ENCODE measurements around the gene MBD5.

DNA sequence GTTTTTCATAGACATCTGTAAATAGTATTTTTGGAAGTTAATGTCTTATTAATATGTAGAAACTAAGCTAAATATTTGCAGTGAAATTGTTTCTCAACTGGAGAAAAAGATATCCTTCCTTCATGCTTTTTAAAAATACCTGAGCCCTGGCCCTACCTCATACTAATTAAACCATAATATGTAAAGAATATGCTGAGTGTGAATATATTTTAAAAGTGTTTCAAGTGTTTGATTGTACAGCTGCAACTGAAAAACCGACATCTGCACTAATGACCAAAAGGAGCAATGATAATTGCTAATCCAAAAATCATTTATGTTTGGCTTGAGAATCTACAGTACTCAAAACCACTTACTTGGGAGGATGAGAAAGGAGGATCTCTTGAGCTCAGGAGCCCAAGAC lies 156.7 kb downstream of the MBD5 start:
- TF ChIP-seq, protein P1, sequence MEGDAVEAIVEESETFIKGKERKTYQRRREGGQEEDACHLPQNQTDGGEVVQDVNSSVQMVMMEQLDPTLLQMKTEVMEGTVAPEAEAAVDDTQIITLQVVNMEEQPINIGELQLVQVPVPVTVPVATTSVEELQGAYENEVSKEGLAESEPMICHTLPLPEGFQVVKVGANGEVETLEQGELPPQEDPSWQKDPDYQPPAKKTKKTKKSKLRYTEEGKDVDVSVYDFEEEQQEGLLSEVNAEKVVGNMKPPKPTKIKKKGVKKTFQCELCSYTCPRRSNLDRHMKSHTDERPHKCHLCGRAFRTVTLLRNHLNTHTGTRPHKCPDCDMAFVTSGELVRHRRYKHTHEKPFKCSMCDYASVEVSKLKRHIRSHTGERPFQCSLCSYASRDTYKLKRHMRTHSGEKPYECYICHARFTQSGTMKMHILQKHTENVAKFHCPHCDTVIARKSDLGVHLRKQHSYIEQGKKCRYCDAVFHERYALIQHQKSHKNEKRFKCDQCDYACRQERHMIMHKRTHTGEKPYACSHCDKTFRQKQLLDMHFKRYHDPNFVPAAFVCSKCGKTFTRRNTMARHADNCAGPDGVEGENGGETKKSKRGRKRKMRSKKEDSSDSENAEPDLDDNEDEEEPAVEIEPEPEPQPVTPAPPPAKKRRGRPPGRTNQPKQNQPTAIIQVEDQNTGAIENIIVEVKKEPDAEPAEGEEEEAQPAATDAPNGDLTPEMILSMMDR (IDR thresholded peaks at IDR 0.05), result no peak
- no peak for TF ChIP-seq POLR2AphosphoS5 (IDR thresholded peaks at IDR 0.05)
- TF ChIP-seq EP300 (IDR thresholded peaks at IDR 0.05), result no peak
- no peak for TF ChIP-seq POLR2A (IDR thresholded peaks at IDR 0.05)
